Tongue (tissue), 2 donors: ENCODE results near the gene BST2. TPM values are rescaled to one million over a fixed set of nuclear protein-coding genes. Genes with fewer than 3 reads are reported as not detected.

ENCODE experiments used
- DNase-seq: peaks from one replicate; pipeline ENCODE4 v3.0.0-alpha.2; 2015
- total RNA-seq: library from RNA; depleted of rRNA; stranded (reverse); fragments of >200 nt; gene quantifications from one replicate; pipeline ENCODE4 v1.2.3, GENCODE V29; 2014

Gene BST2
- total RNA-seq, 1 donor from 2014 or later, result 6.3 TPM

DNA sequence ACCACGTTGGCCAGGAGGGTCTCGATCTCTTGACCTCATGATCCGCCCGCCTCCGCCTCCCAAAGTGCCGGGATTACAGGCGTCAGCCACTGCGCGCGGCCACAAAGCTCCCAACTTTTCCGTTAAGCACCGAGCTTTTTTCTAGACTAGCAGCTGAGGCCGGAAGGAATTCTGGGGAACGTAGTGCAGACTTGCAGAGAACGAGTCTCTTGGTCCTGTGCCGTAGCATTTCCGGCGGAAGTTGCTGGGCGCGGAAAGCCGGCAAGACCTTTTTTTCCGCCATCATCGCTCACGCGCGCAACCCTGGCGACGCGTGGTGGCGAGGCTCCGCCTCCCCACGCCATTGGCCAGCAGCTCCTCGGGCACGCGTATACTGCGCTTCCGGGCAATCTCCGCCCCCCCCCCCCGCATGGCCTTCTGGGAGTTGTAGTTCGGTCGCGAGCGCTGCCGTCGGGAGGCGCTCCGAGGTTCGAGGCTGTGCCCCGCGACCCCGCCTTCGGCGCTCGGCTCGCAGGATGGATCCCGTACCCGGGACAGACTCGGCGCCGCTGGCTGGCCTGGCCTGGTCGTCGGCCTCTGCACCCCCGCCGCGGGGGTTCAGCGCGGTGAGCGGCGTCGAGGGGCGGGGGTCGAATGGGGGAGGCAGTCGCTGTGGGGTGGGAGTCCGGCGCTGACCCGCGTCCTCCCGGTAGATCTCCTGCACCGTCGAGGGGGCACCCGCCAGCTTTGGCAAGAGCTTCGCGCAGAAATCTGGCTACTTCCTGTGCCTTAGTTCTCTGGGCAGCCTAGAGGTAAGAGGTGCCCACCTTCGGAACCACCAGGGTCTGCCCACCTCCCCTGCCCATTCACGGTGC lies 14.4 kb upstream of the BST2 start, which contains the start of gene MVB12A:
TSS of gene MVB12A (plus strand) at position 427 of the 854 bp plus-strand sequence. CDS start at position 516, 89 bp downstream.
- peak; percentile 100 for DNase-seq

DNA sequence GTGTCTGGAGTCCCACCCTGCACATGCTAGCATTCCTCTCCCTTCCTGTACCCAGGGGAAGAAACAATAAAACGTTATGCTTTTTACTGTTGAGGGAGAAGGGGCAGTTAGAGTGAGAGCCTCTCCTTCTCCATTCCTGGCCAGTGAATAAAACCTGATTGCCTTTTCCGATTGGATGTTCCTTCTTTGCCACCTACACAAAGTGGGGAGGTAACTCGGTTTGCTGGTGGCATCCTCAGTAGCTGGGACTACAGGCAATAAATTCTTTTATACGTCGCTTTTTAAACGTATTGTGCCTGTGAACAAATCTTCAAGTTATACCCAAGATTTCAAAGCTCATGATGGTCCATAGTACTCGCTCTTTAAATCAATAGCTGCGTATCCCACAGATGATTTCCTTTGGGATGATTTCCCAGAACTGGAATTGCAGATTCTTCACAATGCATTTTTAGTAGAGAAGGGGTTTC lies 13.8 kb upstream of the BST2 start:
- no peak for DNase-seq

DNA sequence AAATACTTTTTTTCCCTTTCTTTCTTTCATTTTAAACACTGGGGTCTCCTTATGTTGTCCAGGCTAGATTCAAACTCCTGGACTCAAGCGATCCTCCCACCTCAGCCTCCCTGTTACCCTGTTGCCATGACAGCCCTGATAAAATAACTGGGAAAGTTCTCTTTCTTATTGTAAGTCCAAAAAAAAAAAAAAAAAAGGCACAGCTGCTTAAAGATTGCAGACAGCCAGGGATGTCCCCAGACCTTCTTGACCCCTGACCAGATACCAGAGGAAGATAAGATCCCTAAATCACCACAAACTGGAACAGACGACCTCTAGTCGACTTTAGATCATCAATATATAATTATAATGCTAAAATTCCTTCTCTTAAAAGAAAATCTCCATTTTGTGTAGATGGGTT lies 13.3 kb upstream of the BST2 start:
- no peak for DNase-seq

DNA sequence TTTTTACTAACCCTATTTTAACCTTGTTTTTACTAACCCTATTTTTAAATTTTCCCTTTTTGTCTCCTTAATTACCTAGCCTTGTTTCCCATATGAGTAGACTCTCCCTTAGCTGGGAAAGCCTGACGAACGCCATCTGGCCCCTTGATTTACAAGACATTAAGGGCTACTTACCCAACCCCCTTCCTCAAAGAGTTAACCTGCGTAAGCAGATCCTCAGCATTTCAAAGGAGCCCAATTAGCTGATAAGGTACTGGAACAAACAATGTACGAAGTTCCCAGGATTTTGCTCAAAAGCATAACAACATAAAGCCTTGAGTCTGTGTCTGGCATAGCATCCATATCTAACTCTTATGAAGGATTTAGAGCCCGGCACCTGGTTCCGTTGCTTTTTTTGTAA lies 9.7 kb upstream of the BST2 start:
- DNase-seq, result no peak

DNA sequence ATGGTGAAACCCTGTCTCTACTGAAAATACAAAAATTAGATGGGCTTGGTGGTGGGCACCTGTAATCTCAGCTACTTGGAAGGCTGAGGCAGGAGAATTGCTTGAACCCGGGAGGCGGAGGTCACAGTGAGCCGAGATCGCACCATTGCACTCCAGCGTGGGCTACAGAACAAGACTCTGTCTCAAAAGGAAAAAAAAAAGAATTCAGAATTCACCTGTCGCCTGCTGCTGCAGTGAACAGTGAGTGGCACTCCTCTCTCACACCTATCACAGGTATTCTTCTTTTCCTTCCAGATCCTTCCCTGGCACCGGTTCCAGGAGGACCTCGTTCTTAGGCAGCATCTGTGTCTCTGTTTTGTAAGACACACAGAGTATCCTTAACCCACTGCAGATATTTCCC lies 8.7 kb upstream of the BST2 start:
- DNase-seq, result no peak

DNA sequence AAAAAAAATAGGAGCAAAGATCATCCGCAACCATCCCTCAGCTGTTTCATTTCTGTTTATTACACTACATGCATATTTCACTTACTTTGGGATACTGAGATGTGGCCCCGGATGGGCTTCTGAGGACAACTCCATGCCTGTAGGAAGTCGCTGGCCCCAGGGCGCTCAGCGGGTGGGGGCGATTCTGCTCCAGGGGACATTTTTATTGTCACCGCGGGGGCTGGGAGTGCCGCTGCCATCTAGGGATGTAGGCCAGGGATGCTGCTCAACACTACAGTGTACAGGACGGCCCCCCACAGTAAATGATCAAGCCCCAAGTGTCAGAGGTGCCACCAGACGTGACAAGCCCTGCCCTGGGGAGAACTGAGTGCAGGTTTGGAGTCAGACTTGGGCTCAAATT lies 6.4 kb upstream of the BST2 start:
- DNase-seq, result no peak

DNA sequence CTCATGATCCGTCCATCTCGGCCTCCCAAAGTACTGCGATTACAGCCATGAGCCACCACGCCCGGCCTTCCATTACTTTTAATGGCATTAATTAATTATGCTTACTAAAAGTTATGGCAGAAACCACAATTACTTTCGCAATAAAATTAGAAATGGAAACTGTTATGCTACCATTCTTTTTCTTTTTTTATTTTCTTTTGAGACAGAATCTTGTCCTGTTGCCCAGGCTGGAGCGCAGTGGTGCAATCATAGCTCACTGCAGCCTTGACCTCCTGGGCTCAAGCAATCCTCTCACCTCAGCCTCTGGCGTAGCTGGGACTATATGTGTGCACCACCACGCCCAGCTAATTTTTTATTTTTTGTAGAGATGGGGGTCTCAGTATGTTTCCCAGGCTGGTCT lies 4.6 kb upstream of the BST2 start:
- DNase-seq, result no peak

DNA sequence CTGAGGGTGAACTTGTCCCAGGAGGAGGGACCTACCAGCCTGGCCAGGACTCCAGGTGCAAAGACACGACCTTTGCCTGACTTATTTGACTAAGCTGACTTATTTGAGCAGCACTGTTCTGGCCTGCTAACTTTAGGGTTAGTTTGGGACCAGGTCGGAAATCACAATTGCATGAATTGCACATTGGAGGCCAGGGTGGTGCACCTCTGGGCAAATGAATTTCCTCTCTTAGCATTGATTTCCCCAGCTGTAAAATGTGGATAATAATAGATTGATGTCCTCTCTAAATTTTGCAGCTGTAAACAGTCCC lies 1.4 kb upstream of the BST2 start:
- DNase-seq, result no peak

DNA sequence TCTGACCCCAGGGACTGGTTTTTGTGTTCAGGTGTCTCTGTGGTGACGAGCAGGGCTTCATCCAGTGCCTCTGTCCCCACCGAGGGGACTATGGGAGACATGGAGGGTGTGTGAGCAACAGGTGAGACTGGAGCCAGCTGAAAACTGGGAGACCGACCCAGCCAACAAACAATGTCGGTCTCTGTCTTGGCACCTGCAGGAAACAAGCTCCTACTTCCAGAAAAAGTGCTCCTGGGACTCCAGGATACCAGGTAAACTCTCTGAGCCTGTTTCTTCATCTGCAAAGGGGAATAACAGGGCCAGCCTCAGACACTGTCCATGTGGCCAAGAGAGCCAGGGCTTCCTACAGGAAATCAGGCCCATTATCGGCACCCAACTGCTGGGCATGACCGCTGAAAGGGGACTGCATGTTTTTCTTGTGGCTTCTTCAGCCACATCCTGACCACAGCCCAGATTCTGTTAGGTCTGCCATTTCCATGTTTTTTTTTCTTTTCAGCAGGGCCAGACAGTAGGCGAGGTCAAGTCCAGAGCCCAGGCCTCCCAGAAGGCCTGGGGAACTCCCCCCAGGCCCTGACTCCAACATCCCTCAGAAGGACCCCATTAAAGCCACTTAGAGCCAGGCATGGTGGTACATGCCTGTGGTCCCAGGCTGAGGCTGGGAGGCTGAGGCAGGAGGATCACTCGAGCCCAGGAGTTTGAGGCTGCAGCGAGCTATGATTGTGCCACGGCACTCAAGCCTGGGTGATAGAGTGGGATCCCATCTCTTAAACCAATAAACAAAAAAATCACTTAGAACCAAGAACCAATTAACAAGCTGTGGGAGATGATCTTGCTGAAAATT lies 836 bp upstream of the BST2 start:
- no peak for DNase-seq

DNA sequence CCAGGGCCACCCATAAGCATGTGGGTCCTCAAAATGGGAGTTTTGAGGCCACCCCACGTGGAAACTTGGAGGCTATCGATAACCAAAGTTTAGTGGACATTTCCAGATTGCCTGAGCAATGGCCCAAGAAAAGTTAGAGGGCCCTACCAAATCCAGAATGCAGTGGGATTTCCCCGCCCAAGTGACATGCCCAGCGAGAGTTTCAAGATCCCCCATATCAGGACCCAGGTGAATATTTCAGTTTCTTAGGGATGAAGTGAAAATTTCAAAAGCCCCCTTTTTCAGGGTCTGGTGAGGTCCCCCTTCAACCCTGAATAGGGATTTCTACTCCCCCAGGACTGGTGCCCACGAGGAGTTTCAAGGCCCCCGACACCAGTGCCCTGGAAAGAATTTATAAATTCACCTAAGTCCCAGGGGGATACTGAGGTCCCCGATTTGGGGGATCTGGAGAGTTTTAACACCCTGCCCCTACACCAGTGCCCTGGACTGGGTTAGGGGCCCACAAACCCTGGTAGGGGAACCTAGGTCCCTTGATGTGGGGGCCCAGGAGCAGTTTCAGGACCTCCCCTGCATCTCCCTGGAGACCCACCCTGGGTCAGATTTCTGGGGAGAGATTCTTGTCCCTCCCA lies 695 bp downstream of the BST2 start:
- no peak for DNase-seq

DNA sequence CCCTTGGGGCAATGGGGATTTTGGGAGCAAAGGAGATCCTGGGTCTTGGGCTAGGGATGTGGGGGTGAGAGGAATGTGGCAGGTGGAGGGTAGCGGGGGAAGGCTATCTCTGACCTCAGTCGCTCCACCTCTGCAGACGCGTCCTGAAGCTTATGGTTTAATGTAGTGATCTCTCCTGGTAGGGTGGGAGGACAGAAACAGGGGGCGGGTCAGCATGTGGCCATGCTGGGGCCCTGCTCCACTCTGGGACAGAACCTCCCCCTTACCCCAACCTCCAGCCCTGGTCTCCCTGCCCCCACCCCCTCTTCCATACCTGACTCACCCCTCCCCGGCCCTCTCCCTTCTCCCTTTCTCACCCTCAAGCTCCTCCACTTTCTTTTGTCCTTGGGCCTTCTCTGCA lies 1.4 kb downstream of the BST2 start:
- no peak for DNase-seq

DNA sequence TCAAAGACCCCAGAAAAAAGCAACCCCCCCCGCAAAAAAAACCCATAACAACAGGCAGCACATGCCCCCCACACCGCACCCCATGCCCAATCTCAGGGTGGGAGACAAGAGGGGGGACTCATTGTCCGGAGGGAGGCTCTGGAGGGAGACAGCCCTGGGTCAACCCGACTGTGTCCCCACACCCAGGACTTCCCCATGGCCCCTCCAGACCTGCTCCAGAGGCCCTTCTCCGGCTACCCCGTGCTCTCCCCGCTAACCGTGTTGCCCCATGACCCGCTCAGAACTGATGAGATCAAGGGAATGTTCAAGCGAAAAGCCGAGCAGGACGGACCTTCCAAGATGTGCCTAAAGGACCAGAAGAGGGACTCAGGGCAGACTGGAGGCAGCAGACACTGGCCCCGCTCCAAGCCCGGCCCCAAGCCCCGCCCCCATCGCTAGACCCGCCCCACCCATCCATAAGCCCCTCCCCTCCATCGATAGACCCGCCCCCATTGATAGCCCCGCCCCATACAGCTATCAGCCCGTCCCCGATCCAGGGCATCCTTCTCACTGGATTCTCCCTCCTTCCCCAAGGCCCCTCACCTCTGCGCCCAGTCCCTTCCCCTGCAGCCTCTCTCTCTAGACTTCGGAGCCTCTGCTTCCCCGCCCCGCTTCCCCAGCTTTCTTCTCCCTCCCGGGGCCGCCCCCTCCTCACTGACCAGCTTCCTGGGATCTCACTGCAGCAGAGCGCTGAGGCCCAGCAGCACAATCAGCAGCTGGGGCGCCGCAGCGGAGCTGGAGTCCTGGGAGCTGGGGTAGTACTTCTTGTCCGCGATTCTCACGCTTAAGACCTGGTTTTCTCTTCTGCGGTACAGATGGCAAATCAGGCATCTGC lies 2.2 kb downstream of the BST2 start:
- no peak for DNase-seq

DNA sequence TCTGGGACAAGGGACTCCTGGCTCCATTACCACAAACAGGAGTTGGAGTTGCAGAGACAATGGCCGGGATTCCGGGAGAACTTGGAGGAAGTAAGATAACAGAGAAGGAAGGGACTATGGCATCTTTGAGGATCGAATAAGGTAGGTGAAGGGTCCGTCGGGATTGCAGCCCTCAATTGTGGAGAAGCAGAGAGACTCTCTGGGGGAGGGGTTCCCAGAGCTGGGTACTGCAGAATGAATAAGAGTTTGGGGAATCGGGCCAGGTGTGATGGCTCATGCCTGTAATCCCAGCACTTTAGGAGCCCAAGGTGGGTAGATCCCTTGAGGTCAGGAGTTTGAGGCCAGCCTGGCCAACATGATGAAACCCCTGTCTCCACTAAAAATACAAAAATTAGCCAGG lies 3.8 kb downstream of the BST2 start:
- DNase-seq, result no peak

DNA sequence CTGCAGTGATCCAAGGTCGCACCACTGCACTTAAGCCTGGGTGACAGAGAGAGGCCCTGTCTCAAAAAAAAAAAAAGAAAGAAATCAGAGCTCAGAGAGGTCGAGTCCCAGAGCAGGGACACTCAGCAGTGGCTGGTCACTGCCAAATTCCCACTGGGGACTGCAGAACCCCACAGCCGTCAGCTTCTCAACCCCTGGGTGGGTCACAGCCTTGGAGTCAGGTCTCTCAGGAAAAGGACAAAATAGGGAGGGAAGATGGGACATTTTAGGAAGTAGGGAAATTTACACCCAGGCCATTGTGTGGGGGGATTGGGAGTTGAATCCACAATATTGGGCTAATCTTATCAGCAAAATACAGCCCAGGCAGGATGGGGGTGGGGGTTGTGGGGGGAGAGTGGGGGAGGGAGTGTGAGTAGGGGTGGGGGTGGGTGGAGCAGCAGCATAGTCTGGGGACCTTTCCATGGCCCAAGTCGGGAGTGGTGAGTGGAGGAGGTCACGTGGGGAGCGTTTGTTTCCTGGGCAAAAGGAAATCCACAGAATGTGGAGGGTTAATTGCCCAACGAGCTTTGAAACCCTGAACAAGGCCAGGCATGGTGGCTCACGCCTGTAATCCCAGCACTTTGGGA lies 6.4 kb downstream of the BST2 start:
- DNase-seq, result no peak

DNA sequence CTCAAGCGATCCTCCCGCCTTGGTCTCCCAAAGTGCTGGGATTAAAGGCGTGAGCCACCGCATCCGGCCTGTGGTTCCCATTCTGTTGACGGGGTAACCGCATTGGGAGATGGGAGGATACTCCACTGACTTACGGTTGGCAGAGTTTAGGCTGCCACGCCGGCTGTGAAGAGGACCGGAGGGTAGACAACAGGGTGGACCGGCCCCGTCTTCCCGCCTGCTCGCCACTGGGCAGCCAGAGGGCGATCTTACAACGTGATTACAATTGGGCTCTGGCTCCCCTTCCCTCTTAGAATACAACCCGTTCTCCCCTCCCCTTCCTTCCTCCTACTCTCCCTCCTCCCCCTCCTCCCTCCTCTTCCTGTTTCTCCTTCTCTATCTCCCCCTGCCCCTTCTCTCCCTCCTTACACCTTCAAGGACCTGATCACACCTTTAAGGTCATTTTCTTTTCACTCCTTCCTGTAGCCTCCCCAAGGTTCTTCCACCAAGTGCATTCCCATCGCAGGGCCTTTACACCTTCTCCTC lies 10.5 kb downstream of the BST2 start:
- DNase-seq, result peak; percentile 55

DNA sequence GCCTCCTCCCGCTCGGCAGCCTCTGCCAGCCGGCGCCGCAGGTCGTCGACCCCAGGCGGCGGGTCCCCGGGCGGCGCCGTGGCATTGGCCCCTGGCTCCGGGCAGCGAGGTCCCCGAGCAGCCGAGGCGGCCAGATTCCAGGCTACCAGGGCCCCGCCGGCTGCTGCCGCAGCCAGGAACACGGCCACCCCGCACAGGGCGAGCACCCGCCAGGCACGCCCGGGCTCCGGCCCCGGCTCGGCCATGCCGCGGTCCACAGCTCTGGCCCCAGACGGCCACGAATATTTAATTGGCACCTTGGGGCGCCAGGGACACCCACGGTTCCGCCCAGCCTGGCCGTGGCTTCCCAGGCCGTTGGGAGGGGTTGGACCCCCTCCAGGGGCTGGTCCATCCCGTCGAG lies 11.5 kb downstream of the BST2 start, which contains the start of gene CCDC194:
TSS of gene CCDC194 (minus strand) at position 283 of the 400 bp plus-strand sequence. CDS start at position 245, 38 bp downstream.
- no peak for DNase-seq

DNA sequence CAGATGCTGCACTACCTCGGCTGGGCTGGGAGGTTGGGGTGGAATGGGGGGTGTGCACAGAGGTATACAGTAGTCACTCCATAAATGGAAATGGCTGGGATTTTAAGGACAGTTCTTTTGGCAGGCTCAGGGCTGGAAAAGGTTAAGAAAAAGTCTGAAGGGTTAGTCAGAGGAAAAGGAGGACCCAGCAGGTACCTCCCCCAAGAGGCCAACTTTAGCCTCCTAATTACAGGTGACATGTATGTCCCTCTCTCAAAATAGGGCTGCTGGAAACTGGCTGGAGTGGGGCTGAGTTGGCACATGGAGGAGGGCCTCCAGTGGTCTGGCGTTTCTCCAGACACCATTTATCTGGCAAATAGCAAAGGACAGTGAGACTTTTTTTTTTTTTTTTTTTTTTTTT lies 12.4 kb downstream of the BST2 start:
- DNase-seq, result no peak

DNA sequence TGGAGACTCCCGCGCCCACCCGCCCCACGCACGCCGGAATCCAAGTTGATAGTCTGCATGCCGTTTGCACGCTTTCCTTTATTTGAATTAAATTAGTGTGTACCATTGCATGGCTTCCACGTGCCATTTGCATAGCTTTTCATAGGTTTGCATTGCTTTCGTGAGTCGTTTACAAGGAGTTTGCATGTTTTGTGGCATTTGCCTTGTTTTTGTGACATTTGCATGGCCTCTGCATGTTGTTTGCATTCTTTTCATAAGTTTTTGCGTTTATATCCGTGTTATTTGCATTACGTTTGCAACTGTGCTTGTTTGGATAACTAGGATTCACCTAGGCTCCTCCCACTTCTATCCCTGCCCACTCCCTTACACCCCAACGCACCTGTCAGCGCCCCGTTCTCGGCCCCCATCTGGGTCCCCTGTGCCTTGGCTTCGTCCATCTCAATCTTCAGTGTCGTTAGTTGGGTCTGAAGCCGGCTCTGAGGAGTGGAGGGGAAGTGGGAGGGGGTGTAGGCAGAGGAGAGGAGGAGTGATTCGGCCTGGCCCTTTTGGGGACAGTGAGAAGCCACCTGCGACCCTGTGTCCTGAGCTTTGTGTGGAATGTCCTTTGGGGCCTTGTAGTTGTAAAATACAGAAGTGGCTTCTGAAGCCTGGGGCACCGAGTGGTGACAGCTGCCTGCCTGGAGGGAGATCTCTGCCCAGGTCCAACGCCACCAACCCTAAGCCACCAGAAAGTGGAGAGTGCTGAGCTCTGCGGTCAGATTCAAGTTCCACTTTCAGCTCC lies 13.9 kb downstream of the BST2 start:
- DNase-seq, result no peak

DNA sequence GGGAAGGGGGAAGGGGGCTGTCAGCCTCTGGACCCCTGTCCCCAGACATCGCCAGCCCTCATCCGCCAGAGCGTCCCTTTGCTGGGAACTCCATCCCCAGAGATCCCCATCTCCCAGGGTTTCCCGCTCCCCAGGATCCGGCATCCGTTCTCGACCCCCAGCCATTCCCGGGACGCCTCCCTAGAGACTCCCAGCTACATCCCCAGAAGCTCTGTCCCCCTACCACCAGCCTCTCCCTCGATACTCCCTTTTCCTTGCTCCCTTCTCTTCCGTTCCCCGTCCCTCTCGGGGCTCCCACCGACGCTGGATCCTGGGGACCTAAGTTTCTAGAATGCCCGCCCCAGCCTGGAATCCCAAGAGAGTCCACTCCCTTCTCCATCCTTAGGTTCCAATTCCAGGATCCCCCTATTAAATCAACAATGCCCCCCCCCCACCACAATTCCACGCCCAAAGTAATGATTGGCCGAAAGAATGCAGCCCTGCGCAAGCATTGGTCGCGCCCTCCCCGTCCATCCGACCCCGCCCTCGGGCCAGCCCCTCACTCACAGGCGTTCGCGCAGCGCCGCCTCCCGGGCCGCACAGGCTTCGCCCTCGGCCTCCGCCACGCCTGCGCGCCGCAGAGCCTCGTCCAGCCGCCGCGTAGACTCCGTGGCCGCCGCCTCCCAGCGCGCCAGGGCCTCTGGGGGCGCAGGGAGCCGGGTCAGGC lies 14.6 kb downstream of the BST2 start:
- DNase-seq, result peak; percentile 96
